Measurements from ENCODE around the gene JAM2. TPM values are rescaled to one million over a fixed set of nuclear protein-coding genes. Genes with fewer than 3 reads are reported as not detected.

JAM2 gene
- total RNA-seq, 2 donors from 2014 or later: 0.33 to 3.4 TPM

DNA sequence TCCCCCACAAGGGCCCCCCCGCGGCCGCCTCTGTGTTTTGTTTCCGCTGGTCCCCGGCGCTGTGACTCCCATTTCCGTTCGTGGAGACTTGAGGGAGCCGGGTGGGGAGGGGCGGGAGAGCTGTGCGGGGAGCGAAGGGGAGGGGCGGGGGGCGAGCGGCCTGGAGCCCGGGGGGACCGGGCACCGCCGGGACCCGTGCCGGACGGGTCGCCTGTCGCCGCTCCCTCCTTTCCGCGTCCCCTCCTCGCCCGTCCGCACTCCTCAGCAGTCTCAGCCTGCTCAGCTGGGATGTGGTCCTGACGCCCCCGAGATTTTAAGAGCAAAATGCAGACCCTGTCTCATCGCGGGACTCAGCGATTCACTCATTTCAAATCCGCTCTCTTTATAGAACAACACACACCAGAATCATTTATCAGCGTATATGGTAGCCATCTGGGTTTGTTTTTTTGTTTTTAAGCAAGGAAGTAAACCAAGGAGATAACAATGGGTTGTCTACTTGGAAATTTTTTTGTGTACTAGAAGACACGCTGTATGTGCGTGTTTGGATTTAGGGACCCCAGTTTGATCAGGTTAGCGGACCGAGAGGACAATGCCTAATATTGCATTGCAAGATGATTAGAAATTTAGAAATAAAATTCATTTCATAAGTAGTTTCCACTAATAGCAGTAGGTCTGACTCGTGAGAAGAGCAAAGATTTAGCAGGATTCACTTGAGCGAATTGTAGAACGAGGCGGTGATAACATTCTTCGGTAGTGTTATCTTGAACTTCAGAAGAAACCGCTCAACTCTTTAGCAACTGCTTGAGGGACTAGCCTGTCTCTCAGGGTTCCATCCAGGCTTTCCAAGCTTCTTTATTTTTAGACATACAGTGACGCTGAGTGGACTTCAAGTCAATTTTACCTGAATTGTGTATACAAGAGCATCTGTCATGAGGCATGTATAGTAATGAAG, 96.9 kb downstream of the JAM2 start:
- WGBS, 2 donors: 0 to 1% methylated on average over 22 to 38 of the region's 48 CpGs
- Histone ChIP-seq H3K27me3 (no peaks in the 10 kb centered on the region), H3K36me3 (replicated peaks in 1 of 2; ENCODE audit: insufficient read depth in 1 of 2, low read depth in 2 of 2) (no peaks in the 10 kb centered on the region), H3K9me3 (no peaks in the 10 kb centered on the region), H3K27ac (peak overlapping the region; percentile 95 to 99 (median 98)), H3K4me1 (peaks cover 29% of the 10 kb centered on the region), H3K4me3 (peak overlapping the region; percentile 89 to 97)
- intact Hi-C loops (cut with DNase I): no loop called here
- TF ChIP-seq POLR2A (IDR thresholded peaks at IDR 0.05): no peak
- TF ChIP-seq, protein P1, sequence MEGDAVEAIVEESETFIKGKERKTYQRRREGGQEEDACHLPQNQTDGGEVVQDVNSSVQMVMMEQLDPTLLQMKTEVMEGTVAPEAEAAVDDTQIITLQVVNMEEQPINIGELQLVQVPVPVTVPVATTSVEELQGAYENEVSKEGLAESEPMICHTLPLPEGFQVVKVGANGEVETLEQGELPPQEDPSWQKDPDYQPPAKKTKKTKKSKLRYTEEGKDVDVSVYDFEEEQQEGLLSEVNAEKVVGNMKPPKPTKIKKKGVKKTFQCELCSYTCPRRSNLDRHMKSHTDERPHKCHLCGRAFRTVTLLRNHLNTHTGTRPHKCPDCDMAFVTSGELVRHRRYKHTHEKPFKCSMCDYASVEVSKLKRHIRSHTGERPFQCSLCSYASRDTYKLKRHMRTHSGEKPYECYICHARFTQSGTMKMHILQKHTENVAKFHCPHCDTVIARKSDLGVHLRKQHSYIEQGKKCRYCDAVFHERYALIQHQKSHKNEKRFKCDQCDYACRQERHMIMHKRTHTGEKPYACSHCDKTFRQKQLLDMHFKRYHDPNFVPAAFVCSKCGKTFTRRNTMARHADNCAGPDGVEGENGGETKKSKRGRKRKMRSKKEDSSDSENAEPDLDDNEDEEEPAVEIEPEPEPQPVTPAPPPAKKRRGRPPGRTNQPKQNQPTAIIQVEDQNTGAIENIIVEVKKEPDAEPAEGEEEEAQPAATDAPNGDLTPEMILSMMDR (IDR thresholded peaks at IDR 0.05): no peak
- DNase-seq (peak; percentile 80 to 87 (median 84)), ATAC-seq (peak; percentile 64)

DNA sequence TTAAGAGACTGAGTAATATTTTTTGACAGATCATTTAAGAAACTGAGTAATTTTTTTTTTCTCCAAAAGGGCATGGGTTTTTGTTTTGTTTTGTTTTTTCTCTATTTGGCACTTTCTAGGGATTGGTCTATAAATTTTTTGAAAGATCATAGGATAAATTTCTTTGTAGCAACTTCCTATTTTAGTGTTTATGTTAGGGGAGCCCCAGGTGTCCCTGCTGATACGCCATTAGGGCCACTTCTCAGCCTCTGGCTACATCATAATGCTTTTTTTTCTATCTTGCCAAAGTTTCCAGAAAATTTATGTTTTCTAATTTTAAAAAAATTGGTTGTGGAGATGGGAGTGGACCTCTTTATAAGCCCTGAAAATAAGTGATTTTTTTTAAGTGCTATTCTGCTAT, 98.4 kb downstream of the JAM2 start:
- Histone ChIP-seq H3K4me1 (peaks cover 14% of the 10 kb centered on the region), H3K27ac (no peak overlapping the region), H3K27me3 (no peaks in the 10 kb centered on the region), H3K36me3 (replicated peaks in 1 of 2; ENCODE audit: insufficient read depth in 1 of 2, low read depth in 2 of 2) (no peaks in the 10 kb centered on the region), H3K9me3 (no peaks in the 10 kb centered on the region), H3K4me3 (no peak overlapping the region)
- intact Hi-C loops (cut with DNase I): no loop called here
- no peak for TF ChIP-seq POLR2A (IDR thresholded peaks at IDR 0.05)
- TF ChIP-seq, protein P1 (IDR thresholded peaks at IDR 0.05): no peak
- ATAC-seq: no peak
- 62 to 73% methylated on average over 1 of the region's 1 CpG for WGBS, 2 donors
- DNase-seq: no peak

DNA sequence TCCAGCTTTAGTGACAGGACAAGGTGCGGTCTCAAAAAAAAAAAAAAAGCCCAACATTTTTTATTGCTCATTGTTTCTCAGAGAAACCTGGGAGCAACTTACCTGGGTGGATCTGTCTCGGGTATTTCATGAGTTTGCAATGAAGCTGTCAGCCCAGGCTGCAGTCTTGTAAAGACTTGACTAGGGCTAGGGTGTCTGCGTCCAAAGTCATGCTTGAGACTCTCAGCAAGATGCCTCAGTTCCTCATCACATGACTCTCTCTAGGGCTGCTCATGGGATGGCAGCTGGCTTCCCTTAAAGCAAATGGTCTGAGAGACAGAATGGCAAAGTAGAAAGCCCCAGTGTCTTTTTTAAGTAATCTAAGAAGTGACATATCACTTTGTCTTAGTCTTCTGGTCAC, 103.8 kb downstream of the JAM2 start:
- ATAC-seq: no peak
- no peak for DNase-seq
- H3K4me3 ChIP-seq: no peak overlapping the region
- H3K27ac ChIP-seq: no peak overlapping the region
- H3K36me3 ChIP-seq (replicated peaks in 1 of 2; ENCODE audit: insufficient read depth in 1 of 2, low read depth in 2 of 2): peaks cover 0 to 1% of the 10 kb centered on the region in 2 donors
- H3K27me3 ChIP-seq: no peaks in the 10 kb centered on the region
- H3K9me3 ChIP-seq: no peaks in the 10 kb centered on the region
- no peak for TF ChIP-seq POLR2A (IDR thresholded peaks at IDR 0.05)
- TF ChIP-seq, protein P1 (IDR thresholded peaks at IDR 0.05): no peak
- WGBS, 2 donors: 93 to 98% methylated on average over 3 of the region's 3 CpGs
- H3K4me1 ChIP-seq: no peaks in the 10 kb centered on the region
- intact Hi-C loops (cut with DNase I): no loop called here

DNA sequence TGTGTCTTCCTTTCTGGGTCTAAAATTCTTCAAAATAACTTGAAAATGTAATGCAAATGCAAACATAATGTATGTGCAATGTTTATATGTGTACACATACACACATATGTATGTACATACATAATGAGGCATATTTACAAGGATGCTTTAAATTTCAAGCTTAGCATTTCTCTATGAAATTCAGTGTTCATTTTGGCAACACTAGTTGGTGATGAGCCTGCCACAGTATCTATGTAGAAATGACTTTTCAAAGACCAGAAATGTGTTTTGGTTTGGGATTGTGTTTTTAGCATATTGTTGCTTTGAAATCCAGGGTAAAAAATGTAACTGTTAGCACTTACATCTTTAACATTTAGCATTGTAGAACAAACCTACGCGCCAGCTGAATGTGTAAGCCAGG, 105.8 kb downstream of the JAM2 start:
- no peak overlapping the region for H3K27ac ChIP-seq
- H3K4me3 ChIP-seq: no peak overlapping the region
- H3K4me1 ChIP-seq: no peaks in the 10 kb centered on the region
- 96 to 100% methylated on average over 2 of the region's 2 CpGs for WGBS, 2 donors
- ATAC-seq (no peak), DNase-seq (no peak)
- H3K9me3 ChIP-seq: no peaks in the 10 kb centered on the region
- TF ChIP-seq, protein P1 (IDR thresholded peaks at IDR 0.05): no peak
- TF ChIP-seq POLR2A (IDR thresholded peaks at IDR 0.05): no peak
- no peaks in the 10 kb centered on the region for H3K27me3 ChIP-seq
- H3K36me3 ChIP-seq (replicated peaks in 1 of 2; ENCODE audit: insufficient read depth in 1 of 2, low read depth in 2 of 2): peaks cover 0 to 6% of the 10 kb centered on the region in 2 donors
- intact Hi-C loops (cut with DNase I): no loop called here
